ENCODE measurements around the gene VAV3. TPM values are rescaled to one million over a fixed set of nuclear protein-coding genes. Genes with fewer than 3 reads are reported as not detected.

The VAV3 gene
- total and polyA plus RNA-seq, 2 of the 8 experiments (the other 6 are each of a cell fraction or from before 2014, with no cell fraction given), result 2.9 to 7.9 TPM

DNA sequence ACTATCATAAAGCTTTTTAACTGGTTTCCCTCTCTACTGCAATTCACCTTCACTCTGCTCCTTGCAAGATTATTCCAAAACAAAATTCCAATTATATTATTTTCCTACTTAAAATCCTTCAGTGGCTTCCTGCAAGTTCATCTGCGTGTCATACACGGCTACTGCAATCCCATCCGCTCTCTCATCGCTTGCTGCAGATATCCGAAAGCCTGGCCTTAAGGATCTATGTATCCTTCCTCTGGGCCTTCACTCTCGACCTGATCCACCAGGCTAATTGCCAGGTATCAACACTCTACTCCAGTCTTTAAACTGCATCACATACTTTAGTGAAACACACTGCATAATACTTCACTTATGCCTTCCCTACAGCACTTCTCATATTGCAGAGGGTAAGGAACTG lies 44.0 kb downstream of the VAV3 start:
- CTCF ChIA-PET (ENCODE audit: partially characterized antibody), result interaction anchor here (1.0 kb wide), 1 partner anchor 13 kb away, joined by 4 read pairs; no protein-coding TSS in a partner anchor
- DNase-seq (ENCODE audit: low read depth in 1 of 2, low spot score in 2 of 2) (no peak), FAIRE-seq (no peak)
- 0 out of 4 replicates have a peak, but pooled peaks cover 0 to 4% of the 10 kb centered on the region in 2 experiments for H3K79me2 ChIP-seq (ENCODE audit: control insufficient read depth in 1 of 2, insufficient read depth in 2 of 2, low read length in 2 of 2)
- no peaks in the 10 kb centered on the region for H4K20me1 ChIP-seq (replicated peaks in 1 of 2; ENCODE audit: control insufficient read depth in 1 of 2, insufficient read depth in 2 of 2, low read length in 2 of 2)
- H2BK5ac ChIP-seq (ENCODE audit: low read depth, low read length), result no peak overlapping the region
- H3K9me3 ChIP-seq (ENCODE audit: insufficient read depth in 2 of 2, low read depth in 1 of 2, low read length in 1 of 2), result no peaks in the 10 kb centered on the region
- H2BK20ac ChIP-seq (ENCODE audit: low read length), result no peak overlapping the region
- H3K36me3 ChIP-seq (ENCODE audit: control insufficient read depth in 2 of 4, insufficient read depth in 4 of 4, low read length in 3 of 4), result no peaks in the 10 kb centered on the region
- H3K4me2 ChIP-seq (ENCODE audit: insufficient read depth in 1 of 2, low read depth in 2 of 2, low read length in 2 of 2), result no peak overlapping the region
- H2AK5ac ChIP-seq (ENCODE audit: low read depth, low read length), result no peak overlapping the region
- no peak overlapping the region for H3K4ac ChIP-seq (replicated peaks; ENCODE audit: insufficient read length, low read depth, low read length)
- no peak overlapping the region for H4K5ac ChIP-seq (ENCODE audit: insufficient read length, low read depth, low read length)
- H3K56ac ChIP-seq (replicated peaks; ENCODE audit: insufficient read length, low read depth, low read length), result no peak overlapping the region
- H2AFZ ChIP-seq (ENCODE audit: low read length), result no peak overlapping the region
- WGBS, 2 experiments (ENCODE audit: extremely low coverage in 1 of 2, insufficient coverage in 1 of 2, insufficient read length in 1 of 2, insufficient replicate concordance in 2 of 2, low coverage in 1 of 2, low lambda C conversion rate in 2 of 2, missing lambda C conversion rate in 1 of 2), result 88% methylated on average over 6 of the region's 6 CpGs; no CpG with 5 or more reads in 1 of the 2 experiments
- no peak overlapping the region for H4K91ac ChIP-seq (replicated peaks; ENCODE audit: insufficient read length, low read length)
- no peaks in the 10 kb centered on the region for H3K23me2 ChIP-seq (ENCODE audit: low read depth, low read length)
- H3K18ac ChIP-seq (ENCODE audit: extremely low read depth, low read length), result no peak overlapping the region
- no peaks in the 10 kb centered on the region; a peak in 1 of 7 replicates for H3K27me3 ChIP-seq (replicated peaks in 1 of 4; ENCODE audit: control insufficient read depth in 3 of 4, extremely low read depth in 1 of 4, insufficient read depth in 3 of 4, low read length in 3 of 4)
- no peak overlapping the region for H4K8ac ChIP-seq (ENCODE audit: extremely low read depth, insufficient read depth, low read length)
- H3K9ac ChIP-seq (replicated peaks in 1 of 4; ENCODE audit: extremely low read depth in 1 of 4, low read depth in 3 of 4, low read length in 3 of 4), result no peak overlapping the region
- no peak overlapping the region for H2BK15ac ChIP-seq (ENCODE audit: low read length)
- TF ChIP-seq RFX5 (IDR thresholded peaks at IDR 0.05; ENCODE audit: borderline replicate concordance, low read depth, low read length), result no peak
- no peak overlapping the region for H2BK12ac ChIP-seq (ENCODE audit: low read depth, low read length)
- H3K14ac ChIP-seq (ENCODE audit: insufficient read length), result no peak overlapping the region
- H2BK120ac ChIP-seq (replicated peaks; ENCODE audit: low read depth, low read length), result no peak overlapping the region
- H3K27ac ChIP-seq (ENCODE audit: low read depth, low read length), result no peak overlapping the region
- POLR2A ChIA-PET (ENCODE audit: partially characterized antibody), result no interaction called here
- no peaks in the 10 kb centered on the region; the same call in 1 of the 2 replicates for H3K79me1 ChIP-seq (ENCODE audit: low read depth, low read length)
- H3K4me3 ChIP-seq (ENCODE audit: extremely low read depth in 1 of 4, insufficient read depth in 2 of 4, low read depth in 3 of 4, low read length in 4 of 4), result no peak overlapping the region
- no peak overlapping the region for H3K23ac ChIP-seq (ENCODE audit: insufficient read length)
- no peaks in the 10 kb centered on the region for H3K4me1 ChIP-seq (replicated peaks in 1 of 4; ENCODE audit: control insufficient read depth in 3 of 4, insufficient read depth in 4 of 4, low read length in 3 of 4)
